NCI-H1436 (cell line): ENCODE data around the gene ICA1L.
"Not testable (repeated sequence)": the region's sequence is repeated elsewhere in the genome, so short reads cannot be mapped to it uniquely, and the experiment has no call there.

Source experiments
- DNase-seq: peaks from one replicate; lab custom pipeline; 2025; lab: John Stamatoyannopoulos, UW

Gene ICA1L

DNA sequence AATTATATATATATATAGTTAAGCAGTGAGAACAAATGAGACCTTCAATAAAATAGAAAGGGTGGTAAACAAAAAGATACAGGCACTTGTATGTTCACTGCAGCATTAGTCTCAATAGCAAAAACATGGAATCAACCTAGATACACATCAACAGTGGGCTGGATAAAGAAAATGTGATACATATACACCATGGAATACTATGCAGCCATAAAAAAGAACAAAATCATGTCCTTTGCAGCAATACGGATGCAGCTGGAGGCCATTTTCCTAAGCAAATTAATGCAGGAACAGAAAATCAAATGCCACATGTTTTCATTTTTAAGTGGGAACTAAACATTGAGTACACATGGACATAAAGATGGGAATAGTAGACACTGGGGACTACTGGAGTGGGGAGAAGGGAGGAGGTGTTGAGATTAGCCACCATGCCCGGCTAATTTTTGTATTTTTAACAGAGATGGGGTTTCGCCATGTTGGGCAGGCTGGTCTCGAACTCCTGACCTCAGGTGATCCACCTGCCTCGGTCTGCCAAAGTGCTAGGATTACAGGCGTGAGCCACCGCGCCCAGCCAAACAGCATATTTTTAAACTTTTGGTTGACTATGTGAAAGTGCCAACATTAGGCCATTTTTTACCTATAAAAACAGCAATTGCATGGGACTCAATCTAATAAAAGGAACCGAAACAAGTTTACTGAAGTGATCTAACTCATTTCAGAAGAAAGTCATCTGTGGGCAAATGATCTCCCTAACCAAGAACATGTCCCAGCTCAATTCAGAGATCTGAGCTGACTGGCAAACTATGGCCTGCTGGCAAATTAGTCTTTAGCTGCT, 23.7 kb downstream of the ICA1L start:
- DNase-seq: no peak

DNA sequence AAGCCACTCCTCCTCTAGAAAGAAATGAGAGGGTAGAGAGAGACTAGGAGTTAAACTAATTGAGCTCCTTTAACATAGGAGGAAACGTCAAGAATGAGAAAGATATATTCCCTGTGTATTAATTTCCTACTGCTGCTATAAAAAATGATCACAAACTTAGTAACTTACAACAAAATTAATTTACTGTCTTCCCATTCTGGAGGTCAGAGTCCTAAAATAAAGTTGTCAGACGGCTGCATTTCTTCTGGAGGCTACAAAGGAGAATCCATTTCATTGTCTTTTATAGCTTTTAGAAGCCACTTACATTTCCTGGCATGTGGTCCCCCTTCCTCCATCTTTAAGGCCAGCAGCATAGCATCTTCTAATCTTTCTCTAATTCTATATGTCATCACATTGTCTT, 26.9 kb downstream of the ICA1L start:
- no peak for DNase-seq

DNA sequence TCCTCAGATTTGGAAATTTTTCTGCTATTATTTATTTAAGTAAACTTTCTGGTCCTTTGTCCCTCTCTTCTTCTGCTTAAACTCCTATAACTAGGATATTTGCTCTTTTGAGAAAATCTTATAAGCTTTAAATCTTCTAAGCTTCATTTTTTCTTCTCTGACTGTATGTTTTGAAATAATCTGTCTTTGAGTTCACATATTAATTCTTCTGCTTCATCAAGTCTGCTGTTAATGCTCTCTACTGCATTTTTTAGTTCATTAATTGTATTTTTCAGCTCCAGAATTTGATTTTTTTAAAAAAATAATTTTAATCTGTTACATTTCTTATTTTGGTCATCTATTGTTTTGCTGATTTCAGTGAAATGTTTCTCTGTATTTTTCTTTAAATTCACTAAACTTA, 28.9 kb downstream of the ICA1L start:
- DNase-seq: no peak

DNA sequence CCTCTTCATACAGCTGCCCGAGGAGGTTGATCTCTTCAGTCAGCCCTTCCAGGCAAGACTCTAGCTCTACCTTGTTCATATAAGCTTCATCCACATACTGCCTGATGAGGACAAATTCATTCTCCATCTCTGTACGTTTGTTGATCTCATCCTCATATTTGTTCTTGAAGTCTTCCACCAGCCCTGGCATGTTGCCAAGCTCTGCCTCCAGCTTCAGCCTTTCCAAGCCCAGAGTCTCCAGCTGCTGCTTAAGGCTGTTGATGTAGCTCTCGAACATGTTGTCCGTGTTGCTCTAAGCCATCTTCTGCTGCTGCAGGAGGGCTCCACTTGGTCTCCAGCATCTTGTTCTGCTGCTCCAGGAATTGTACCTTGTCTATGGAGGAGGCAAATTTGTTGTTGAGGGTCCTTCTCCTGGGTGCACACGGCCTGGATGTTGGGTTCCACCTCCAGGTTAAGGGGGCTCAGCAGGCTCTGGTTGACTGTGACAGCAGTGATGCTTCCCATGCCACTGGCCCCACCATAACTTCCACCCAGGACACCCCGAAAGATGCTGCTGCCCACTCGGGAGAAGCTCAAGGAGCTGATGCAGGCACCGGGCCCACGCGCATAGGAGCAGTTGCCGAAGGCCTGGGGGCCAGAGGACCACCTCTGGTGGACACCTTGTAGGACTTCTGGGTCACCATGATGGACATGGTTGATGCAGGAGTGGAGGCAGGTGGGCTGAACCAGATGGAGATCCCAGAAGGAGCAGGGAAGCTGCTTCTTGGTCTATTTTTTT, 30.3 kb downstream of the ICA1L start:
- DNase-seq: no peak

DNA sequence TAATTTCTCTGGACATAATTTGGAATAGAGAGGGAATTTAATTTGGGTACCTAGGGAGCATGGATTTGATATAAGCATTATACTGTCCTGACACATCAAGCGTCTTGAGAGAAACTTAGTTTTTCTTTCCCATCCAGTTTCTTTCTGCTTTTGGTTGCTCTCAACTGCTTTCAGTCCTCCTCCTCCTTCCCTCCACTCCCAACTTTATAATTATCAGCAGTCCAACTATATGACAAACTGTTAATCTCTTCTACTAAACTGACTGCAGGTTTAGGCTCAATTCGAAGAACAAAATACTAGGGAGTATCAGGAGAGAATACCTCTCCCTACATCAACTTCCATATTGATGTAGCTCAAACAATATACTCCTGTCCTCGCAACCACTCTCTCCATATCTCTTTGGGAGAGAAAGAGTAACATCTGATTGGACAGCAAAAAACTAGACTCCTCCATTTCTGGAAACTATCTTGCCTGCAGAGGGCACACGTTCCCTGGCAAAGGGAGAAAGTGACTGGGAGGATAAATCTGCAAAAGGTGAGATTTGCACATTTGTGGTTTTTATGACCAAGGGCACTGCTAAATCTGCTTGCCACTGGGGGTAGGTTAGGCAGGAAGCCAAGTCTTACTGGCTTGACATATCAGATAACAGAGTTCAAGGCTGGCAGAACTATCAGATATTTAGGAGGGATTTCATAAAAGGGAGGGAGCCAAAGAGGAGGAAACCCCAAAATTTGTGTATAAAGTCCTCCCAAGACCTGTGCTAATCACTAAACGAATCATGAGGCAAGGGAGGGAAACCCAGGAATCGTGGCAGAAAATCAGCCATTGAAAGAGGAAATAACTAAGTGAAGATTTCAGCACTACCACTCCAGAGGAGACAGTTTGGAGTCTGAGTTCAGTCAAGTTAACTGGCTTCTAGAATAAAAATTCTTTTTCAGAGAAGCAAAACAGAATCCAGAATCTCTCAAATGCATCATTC, 40.0 kb downstream of the ICA1L start:
- DNase-seq: peak; percentile 18

DNA sequence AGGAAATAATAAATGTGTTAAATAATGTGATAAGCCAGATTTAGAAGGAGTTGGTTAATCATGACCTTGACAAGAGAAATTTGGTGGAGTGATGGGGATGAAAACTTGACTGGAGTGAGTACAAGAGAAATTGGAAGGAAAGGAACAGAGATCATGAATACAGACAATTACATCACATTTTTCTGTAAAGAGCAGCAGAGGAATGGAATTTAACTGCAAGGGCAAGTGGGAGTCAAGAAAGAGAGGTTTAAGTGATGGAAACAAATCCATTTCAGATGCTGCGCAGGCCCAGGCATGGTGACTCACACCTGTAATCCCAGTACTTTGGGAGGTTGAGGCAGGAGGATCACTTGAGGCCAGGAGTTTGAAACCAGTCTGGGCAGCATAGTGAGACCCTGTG, 46.7 kb downstream of the ICA1L start:
- DNase-seq: no peak

DNA sequence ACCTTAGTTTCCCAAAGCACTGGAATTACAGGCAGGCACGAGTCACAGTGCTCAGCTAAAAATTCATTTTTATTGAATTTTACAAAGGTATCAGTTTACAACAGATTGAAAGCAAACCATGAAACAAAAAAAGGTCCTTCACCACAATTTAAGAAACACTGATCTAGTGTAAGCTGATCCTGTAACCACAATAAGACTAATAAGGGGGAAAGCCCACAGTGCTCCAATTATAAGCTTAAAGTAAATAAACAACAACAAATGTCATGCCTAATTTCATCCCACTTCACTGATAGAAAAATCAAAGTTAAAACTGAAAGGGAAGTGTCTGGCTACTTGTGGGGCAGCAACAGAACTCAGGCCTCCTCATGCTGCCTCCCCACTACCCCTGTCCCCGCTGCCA, 49.2 kb downstream of the ICA1L start:
- peak; percentile 19 for DNase-seq

DNA sequence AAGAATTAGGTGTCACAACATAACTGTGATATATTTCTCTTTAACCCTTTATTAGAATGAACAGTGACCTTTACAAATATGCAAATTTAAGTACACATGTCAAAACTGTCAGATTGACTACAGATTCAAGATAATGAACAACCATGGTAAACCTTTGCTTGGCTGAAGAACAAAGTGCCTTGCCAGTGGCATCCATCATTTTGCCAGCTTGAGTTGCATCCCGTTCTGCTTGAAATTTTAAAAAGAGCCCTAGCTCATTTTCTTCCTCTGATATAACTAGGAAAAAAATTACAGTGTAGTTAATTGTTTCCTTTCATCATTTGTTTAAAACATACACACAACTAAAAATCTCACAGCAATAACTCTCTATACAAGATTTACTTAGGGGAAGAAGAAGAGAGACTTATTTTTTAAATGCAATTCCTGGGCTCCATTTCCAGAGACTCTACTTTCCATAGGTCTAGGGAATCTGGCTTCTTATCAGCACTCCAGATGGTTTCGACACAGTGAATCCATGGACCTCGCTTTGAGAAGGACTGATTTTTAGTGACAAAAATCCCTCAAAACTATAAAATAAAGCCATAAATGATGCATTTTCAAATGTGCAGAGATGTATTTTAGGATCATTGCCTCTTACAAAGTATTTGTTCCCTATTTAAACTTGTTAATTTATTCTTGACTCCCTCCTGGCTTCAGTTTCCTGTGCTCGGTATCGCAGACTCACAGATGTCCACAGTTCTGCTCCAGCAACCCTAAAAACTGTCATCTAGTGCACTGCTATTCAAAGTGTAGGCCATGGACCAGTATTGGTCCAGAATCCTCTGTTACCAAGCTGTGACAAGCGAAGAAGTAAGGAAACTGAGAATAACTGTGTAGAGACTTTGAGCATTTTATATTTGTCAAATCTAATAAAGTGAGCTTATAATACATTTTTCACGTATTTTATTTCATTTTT, 50.1 kb downstream of the ICA1L start:
- DNase-seq: no peak

DNA sequence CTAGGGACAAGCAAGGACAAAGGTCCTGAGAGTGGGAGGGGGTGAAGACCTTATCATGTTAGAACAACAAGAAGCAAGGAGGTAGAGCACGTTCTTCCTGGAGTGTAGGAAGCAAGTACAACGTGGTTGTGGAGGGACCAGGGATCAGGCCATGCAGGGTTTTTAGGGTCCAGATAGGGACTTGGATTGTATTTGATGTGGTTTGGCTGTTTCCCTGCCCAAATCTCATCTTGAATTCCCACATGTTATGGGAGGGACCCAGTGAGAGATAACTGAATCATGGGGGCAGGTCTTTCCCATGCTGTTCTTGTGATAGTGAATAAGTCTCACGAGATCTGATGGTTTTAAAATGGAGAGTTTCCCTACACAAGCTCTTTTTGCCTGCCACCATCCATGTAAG, 53.2 kb downstream of the ICA1L start:
- no peak for DNase-seq

DNA sequence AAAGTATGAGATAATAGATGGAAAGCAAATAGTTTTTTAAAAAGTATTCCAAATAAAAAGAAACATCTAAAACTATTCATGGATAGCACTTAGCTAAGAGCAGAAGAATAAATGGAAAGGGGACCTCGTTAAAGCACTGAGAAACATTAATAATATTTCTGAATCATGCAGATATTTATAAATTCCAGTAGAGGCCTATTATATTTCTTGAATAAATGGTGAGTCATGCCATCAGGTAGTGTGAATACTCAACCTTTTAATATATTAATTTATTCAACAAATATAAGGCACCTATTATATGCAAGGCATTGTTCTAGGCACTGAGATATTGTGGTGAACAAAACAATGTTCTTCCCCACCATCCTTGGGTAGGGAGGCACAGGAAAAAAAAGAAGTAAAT, 53.8 kb downstream of the ICA1L start:
- DNase-seq: no peak

DNA sequence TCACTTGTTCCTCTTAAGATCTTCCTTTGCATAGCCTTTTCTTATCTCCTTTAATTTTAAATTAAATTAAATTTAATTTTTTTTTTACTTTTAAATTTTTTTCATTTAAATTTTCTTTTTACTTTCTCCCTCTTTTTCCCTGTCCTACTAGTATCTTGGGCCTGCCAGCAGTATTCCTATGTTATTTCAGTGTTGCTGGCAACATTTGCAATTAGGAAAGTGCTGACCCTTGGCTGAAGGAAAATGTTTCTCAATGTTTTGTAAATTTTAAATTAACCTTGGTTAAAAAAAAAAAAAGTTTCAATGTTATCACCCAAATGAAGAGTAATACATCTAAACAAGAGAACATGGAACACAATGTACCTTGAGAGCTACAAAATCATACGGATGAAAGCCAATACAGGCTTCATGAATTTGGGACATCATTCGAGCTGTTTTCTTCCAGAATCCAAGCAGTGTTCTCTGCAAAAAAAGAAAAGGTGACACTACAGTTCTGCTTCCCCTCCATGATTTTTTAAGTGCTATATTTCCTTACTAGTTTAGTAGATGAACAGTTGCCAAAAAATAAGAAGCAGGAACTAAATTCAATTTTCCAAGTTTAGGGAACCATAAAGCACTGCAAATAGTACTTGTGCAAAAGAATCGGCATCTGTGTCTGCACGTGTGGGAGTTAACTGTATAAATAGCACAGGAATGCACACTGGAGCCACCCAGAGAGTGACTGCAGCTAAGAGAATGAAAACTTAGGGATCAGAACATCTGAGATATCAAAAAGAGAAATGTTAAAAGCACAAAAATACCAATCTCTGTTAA, 55.8 kb downstream of the ICA1L start:
- DNase-seq: no peak

DNA sequence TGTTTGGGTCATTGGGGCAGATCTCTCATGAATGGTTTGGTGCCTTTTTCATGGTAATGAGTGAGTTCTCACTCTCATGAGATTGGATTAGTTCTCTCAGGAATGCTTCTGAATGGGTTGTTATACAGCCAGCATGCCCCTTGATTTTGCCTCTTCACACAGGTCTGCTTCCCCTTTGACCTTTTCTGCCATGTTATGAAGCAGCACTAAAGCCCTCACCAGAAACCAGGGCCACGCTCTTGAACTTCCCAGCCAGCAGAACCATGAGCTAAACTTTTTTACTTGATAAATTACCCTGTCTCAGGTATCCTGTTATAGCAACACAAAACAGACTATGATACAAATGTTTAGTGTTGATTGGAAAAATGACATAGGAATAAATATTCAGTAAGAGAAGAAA, 57.3 kb downstream of the ICA1L start:
- DNase-seq: no peak

DNA sequence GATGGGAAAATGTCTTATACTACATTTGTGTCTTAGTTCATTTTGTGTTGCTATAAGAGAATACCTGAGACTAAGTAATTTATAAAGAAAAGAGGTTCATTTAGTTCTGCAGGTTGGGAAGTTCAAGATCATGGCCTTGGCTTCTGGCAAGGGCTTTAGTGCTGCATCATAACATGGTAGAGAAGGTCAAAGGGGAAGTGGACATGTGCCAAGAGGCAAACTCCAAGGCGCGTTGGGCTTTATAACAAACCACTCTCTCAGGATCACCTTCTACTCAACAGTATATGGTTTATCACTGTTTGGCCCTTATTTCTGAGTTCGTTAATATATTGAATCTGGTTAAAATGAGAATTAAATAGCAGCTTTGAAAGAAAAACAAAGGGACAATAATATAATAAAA, 58.2 kb downstream of the ICA1L start:
- DNase-seq: no peak

DNA sequence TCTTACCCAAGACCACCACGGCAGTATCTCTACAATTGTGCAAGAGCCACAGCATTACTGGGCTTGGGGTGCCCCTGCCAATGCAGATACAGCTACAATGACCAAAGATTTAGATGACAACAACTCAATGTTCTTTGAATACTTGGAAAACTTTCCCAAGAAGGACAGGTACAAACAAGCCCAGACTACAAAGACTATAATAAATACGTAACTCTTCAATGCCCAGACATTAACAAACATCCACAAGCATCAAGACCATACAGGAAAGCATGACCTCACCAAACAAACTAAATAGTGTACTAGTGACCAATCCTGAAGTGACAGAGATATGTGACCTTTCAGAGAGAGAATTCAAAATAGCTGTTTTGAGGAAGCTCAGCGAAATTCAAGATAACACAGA, 62.8 kb downstream of the ICA1L start:
- no peak for DNase-seq

DNA sequence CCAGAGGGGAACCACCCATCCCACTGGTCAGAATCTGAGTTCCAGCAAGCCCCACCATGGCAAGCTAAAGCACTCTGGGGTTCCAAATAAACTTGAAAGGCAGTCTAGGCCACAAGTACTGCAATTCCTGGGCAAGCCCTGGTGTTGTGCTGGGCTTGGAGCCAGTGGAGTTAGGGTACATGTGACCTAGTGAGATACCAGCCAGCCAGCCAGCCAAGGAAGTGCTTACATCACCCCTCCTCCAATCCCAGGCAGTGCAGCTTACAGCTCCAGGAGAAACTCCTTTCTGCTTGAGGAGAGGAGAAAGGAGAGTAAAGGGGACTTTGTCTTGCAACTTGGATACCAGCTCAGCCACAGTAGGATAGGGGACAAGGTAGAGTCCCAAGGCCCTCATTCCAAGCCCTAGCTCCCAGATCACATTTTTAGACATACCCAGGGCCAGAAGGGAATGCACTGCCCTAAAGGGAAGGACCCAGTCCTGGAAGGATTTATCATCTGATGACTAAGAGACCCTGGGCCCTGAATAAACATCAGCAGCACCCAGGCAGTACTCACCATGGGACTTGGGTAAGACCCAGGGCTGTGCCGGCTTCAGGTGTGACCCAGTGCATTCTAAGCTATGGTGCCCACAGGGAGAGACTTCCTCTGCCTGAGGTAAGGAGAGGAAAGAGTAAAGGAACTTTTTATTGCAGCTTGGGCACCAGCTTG, 64.0 kb downstream of the ICA1L start:
- not testable (repeated sequence) for DNase-seq

DNA sequence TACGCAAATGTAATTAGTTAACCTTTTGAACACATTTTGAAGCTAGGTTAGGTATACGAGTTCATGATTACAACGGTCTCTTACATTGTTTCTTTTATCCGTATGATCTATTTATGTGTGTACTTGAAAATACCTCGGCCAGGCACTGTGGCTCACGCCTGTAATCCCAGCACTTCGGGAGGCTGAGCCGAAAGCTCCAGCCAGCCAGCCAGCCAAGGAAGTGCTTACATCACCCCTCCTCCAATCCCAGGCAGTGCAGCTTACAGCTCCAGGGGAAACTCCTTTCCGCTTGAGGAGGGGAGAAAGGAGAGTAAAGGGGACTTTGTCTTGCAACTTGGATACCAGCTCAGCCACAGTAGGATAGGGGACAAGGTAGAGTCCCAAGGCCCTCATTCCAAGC, 65.7 kb downstream of the ICA1L start:
- not testable (repeated sequence) for DNase-seq

DNA sequence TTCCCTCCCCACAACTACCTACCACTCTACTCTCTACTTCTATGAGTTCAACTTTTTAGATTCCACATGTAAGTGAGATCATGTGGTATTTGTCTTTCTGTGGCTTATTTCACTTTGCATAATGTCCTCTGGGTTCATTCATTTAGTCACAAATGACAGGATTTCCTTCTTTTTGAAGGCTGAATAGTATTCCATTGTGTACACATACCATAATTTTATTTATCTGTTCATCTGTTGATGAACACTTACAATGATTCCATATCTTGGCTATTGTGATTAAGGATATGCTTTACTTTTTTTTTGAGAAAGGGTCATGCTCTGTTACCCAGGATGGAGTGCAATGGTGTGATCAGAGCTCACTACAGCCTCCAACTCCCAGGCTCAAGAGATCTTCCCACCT, 73.6 kb downstream of the ICA1L start:
- no peak for DNase-seq

DNA sequence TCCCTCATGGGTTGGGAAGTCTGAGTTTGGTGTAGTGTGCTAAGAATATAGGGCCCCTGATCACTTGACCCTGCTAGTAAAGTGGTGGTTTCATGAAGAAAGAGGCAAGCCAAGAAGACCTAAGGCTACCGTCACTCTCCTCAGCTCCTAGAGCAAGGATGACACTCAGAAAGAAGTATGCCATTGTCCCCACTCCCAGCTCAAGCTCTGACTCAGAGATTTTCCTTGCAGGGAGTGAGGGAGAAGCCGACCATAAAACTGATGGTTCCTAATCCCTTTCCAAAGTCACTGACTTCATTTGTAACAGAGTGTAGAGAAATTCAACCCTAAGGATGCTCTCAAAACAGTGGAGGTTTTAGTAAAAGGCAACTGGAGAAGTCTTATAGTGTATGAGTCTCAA, 80.9 kb downstream of the ICA1L start:
- no peak for DNase-seq

DNA sequence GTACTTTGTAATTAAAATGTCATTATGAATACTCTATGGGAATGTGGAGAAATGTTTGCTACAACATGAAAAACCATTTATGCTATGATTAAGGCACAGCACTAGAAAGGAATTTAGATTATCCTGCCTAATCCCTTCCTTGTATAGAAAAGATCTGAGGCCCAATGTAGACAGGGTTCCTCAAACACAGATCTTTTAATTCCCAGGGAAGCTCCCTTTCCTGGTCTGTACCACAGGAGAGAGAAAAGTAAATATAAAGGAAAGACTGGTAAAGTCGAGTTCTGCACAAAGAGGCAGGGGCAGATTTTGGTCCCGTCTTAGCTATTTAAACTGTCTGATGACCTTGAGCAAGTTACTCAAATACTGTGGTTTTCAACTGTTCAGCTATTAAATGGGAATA, 84.7 kb downstream of the ICA1L start:
- no peak for DNase-seq
